Measurements from ENCODE around the gene NACC2.

Gene NACC2, protein sequence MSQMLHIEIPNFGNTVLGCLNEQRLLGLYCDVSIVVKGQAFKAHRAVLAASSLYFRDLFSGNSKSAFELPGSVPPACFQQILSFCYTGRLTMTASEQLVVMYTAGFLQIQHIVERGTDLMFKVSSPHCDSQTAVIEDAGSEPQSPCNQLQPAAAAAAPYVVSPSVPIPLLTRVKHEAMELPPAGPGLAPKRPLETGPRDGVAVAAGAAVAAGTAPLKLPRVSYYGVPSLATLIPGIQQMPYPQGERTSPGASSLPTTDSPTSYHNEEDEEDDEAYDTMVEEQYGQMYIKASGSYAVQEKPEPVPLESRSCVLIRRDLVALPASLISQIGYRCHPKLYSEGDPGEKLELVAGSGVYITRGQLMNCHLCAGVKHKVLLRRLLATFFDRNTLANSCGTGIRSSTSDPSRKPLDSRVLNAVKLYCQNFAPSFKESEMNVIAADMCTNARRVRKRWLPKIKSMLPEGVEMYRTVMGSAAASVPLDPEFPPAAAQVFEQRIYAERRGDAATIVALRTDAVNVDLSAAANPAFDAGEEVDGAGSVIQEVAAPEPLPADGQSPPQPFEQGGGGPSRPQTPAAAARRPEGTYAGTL

GRCh38 chr9:136095070-136096058 is at the start of gene NACC2:
TSS of gene NACC2 (minus strand) at chr9:136095289. CDS start at chr9:136050521, 44,768 bp downstream.
- in situ Hi-C loops (cut with MboI; ENCODE audit: low sequenced_read_pairs), result no loop called here

DNA sequence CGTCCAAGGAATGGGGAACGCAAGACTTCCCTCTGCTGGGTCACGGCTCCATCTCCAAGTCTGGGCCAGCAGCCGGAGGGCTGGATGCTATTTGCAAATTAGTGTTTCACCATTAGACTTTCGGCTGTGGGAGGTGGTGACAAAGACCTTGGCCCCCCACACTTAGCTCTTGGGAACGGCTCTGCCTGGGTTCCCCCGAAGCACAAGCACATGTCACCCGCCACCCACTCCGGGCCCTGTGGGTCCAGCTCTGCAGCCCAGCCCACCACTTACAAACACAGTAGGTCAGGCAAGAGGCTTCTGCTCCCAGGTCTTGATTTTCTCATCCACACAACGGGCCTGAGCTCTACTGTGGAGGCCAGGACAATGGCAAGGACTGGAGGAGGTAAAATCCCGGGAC is 49.4 kb upstream of the NACC2 start:
- in situ Hi-C loops (cut with MboI; ENCODE audit: low sequenced_read_pairs), result no loop called here

DNA sequence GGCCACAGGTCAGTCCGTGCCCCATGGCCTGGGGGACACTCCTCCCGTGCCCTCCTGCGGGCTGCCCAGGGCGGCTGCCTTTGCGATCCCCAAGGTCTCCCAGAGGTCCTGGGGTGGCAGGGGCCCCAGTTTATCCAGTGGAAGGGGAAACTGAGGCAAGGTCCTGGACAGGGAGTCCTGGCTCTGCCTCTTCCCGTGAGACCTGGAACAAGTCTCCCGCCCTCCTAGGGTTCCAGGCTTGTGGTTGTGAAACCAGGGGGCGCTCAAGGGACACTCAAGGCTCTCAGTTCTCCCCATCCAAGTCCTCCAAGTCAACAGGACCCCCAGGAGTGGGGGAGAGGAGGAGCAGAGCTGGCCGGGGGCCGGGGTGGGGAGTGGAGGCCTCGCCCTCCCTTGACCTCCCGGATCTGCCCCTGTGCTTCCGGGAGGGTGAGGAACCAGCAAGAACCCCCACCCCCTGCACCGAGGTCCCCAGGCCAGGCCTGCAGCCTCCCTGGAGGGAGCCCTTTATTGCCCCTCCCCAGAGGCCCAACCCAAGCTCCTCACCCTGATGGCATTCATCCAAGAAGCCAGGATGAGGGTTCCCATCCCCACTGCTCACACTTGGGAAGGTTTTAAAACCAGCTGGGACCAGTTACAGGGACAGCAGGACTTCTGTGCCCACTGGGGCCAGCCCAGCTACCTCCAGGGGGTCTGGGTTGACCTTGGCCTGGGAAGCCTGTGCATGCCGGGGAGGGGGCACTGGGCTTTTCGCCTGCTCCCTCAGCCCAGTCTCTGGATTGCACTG is 48.3 kb upstream of the NACC2 start:
- in situ Hi-C loops (cut with MboI; ENCODE audit: low sequenced_read_pairs), result no loop called here

DNA sequence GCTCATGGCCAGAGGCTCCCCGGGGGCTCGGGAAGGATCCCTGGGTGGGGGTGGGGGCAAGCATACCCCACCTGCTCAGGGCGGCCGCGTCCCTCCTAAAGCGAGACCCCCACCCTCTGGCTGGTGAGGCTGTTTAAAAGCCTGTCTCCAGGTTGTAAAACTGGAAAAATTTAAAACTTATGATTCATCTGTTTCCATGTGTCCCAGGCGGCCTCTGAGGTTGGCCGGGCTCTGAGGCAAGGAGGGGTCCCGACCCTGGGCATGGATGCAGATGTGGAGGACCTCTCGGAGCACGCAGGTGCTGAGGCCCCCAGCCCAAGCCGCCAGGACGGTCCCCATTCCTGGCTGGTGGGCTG is 47.7 kb upstream of the NACC2 start:
- in situ Hi-C loops (cut with MboI; ENCODE audit: low sequenced_read_pairs), result no loop called here

DNA sequence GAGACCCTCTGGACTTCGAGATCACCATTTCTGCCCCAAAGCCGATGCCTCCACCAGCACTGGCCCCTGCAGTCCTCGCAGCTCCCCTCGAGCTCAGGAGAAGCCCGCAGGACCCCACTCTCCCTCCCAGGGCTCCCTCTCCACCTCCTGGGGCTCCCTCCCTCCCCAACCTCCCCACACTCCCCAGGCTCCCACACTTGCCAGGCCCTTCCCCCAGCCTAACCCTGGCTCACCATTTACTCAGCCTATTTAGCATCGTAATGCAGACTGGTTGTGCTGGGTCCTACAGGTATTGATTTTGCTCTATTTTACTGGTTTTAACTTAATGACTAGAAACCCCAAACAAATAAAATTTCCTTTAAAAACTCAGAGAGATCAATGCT is 47.3 kb upstream of the NACC2 start:
- in situ Hi-C loops (cut with MboI; ENCODE audit: low sequenced_read_pairs), result no loop called here

- in situ Hi-C loops (cut with MboI; ENCODE audit: low sequenced_read_pairs), result no loop called here
These were observed 46.8 kb upstream of the NACC2 start for GRCh38 chr9:136141682-136142413.

DNA sequence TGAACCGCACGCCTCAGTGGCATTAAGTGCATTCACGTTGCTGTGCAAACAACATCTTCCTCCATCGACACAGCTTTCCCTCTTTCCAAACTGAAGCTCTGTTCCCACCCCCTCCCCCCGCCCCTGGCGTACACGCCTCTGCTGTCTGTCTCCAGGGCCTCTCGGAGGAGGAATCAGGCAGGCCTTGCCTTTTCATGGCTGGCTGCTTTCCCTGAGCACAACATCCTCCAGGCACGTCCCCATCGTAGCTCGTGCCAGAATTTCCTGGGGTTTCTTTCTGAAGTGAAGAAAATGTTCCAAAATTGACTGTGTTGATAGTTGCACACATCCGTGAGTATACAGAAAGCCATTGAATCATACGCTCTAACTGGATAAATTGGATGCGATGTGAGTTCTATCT is 45.9 kb upstream of the NACC2 start:
- in situ Hi-C loops (cut with MboI; ENCODE audit: low sequenced_read_pairs), result no loop called here

GRCh38 chr9:136140046-136140445 is 45.0 kb upstream of the NACC2 start:
- in situ Hi-C loops (cut with MboI; ENCODE audit: low sequenced_read_pairs), result no loop called here

DNA sequence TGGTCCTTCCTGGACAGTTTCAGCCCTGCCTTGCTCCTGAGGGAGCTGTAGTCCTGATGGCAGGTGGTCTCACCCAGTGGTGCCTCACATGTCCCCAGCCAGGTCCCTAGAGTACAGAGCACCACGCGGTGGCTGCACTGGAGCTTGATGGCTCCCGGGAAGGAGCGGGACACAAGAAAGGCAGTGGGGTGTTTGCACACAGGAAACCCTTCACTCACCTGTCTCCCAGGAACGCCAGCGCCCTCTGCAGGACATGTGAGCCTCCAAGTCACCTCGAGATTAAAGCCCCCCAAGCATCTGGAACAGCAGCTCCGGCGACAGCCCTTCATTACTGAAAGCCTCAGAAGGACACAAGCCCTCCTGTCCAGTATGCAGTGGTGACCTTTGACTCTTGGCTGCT is 43.5 kb upstream of the NACC2 start:
- in situ Hi-C loops (cut with MboI; ENCODE audit: low sequenced_read_pairs), result no loop called here

GRCh38 chr9:136137321-136138265 is 42.5 kb upstream of the NACC2 start:
- in situ Hi-C loops (cut with MboI; ENCODE audit: low sequenced_read_pairs), result no loop called here

DNA sequence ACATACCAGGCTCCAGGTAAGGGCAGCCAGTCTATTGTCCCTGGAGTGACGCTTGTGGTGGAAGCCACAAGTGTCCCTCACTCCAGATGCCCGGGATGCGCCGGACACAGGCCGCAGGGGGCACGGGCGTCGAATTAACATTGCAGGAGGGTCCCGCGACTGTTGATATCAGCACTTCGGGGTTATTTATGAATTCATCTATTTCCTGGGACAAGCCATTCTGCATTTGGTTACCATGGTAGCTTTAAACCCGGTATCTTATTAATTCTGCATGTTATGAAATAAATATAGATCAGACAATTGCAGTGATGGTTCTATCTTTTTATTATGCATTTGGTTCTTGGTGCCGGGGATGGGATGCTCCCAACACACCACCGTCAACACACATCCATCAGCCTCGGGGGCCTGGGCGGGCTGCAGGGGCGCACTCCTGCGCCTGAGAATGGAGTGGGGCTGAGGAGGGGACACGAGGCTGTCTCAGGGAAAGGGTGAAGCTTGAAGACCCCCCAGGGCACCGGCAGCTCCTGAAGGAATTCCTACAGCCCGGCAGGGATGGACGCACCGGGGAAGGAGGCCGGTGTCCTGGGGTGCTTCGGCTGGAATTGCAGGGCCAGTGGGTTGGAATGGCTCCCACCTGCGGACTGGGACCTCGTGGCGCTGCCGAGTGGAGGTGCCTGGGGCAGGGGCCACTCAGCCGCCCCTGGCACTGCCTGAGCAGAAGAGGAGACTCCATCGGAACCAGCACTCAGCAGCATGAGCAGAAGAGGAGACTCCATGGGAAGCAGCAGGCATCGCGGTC is 41.2 kb upstream of the NACC2 start:
- in situ Hi-C loops (cut with MboI; ENCODE audit: low sequenced_read_pairs), result no loop called here

- in situ Hi-C loops (cut with MboI; ENCODE audit: low sequenced_read_pairs), result no loop called here
These were observed 40.4 kb upstream of the NACC2 start for GRCh38 chr9:136135326-136136126.

- in situ Hi-C loops (cut with MboI; ENCODE audit: low sequenced_read_pairs), result no loop called here
These were observed 38.9 kb upstream of the NACC2 start for GRCh38 chr9:136133959-136134484.

DNA sequence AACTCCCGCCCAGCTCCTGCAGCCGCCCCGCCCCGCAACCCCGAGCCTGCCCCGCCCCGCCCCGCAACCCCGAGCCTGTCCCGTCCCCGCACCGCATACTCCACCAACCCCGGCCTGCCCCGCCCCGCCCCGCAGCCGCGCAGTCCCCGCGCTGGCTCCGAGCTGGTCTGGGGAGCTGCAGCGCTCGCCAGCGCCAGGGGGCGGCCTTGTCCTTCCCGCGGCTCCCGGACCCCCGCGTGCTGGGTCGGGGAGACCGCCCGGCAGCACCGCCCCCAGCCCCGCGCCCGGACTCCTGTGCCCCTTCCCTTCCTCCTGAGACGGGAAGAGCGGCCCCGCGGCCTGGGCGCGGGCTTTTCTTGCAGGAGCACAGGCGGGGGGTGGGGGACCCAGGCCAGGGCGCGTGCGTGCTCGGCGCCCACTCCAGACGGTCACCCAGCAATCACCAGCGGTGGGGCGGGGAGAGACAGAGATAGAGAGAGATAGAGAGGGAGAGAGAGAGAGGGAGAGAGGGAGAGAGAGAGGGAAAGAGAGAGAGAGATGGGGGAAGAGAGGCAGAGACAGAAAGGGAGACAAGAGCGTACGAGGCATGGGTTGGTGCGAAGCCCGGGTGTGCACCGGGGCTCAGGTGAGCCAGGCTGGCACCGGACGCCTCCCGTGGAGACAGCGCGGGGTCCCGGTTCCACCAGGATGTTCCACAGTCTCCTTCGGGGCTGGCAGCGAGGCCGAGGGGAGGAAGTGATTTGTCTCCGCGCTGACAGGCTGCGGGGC is 38.3 kb upstream of the NACC2 start:
- in situ Hi-C loops (cut with MboI; ENCODE audit: low sequenced_read_pairs), result no loop called here

DNA sequence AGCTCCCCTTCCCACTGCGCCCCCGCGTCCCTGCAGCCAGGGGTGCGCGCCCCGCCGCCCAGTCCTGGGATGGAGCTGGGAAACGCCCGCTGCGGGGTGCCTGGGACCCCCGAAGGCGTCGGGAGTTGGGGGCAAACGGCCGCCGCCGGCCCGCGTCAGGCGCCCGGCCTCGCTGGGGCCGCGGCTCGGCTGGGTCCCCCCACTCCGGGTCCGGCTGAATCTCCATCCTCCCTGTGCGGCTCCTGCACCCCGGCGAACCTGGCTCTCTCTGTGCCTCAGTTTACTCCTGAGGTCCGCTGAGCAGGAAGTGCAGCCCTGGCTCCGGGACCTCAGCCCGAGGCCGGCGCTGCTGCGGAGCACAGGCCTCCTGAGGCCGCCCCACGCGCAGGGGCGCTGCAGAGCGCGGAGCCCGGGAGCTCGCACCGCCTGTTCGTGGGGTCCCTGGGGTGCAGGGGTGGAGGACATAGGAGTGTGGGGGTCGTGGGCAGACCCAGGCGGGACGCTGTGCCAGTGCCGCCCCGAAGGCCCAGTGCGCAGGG is 37.5 kb upstream of the NACC2 start:
- in situ Hi-C loops (cut with MboI; ENCODE audit: low sequenced_read_pairs), result no loop called here

Measured in HL-60/S4 (cell line).